ENCODE measurements around the gene ZFPM1.

Gene ZFPM1

DNA sequence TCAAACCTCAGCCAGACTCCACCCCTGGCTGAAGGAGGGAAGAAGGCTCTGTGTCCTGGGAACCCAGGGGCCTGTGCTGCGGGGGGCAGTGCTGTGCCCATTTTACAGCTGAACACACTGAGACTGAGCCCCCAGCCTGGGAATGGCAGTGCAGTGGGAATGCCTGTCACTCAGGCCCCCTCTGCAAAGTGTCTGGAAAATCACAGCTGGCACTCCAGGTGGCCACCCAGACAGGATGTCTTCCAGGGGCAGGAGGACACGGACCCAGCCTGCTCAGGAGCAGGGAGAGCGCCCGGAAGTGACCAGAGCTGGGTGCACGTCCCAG, 37.7 kb upstream of the ZFPM1 start:
- no peaks in the 10 kb centered on the region for H3K36me3 ChIP-seq (ENCODE audit: insufficient read depth, low read length)
- H3K4me3 ChIP-seq: no peak overlapping the region
- no peak overlapping the region for H3K9ac ChIP-seq (ENCODE audit: insufficient read length)
- DNase-seq (ENCODE audit: low read depth, low spot score): no peak
- TF ChIP-seq FOXP2 (optimal IDR thresholded peaks at IDR 0.05; ENCODE audit: control extremely low read depth, extremely low read length, insufficient read depth) (no peak), POLR2AphosphoS5 (IDR thresholded peaks at IDR 0.05; ENCODE audit: borderline replicate concordance, low read depth, low read length) (no peak), EZH2 (IDR thresholded peaks at IDR 0.05) (no peak)
- H3K9me3 ChIP-seq (ENCODE audit: low read depth, low read length): no peaks in the 10 kb centered on the region
- no peak overlapping the region for H3K27ac ChIP-seq

DNA sequence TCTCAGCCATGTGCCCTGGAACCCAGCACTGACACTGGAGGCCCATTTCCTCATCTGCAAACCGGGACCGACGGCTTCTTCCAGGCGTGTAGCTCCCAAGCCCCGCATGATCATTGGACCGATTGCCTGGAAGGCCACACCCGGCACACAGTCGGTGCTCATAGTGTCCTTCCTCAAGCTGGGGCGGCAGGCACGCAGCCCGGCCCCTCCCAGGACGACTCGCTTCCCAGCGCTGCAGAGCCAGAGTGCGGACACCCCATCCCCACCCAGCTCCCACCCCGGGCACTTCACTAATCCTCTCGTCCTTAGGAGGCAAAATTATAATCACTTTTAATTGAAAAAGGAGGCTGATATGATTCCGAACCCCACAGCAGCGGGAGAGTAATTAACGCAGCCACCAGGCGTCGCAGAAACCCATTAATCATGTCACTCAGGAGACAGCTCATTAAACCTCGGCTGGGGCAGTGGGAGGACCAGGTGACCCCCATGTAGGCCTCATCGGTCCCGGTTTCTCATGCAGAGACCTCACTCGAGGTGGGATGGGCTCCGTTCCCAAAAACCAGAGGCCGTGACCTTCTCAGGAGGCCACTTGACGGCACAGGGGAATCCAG, 37.3 kb upstream of the ZFPM1 start:
- no peaks in the 10 kb centered on the region for H3K9me3 ChIP-seq (ENCODE audit: low read depth, low read length)
- H3K27ac ChIP-seq: no peak overlapping the region
- no peak for DNase-seq (ENCODE audit: low read depth, low spot score)
- no peak overlapping the region for H3K9ac ChIP-seq (ENCODE audit: insufficient read length)
- no peak for TF ChIP-seq FOXP2 (optimal IDR thresholded peaks at IDR 0.05; ENCODE audit: control extremely low read depth, extremely low read length, insufficient read depth)
- H3K36me3 ChIP-seq (ENCODE audit: insufficient read depth, low read length): no peaks in the 10 kb centered on the region
- H3K4me3 ChIP-seq: no peak overlapping the region

DNA sequence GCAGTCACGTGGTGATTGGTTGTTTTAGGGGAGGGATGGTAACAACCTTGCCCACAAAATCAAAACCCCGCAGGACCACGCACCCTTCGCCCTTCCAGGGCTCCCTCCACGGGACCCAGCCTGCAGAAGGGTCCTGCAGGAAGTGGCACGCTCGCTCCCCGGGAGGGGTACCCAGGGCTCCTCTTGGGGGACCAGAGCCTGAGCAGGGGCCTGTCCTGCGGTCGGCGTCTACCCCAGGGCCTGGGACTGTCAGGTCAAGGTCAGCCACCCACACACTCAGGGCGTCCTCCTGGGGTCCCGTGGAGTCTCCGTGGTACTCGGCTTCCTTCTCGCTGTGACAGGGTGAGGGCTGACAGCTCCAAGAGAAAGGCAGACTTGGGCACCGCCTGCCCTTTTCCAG, 36.4 kb upstream of the ZFPM1 start:
- no peak overlapping the region for H3K4me3 ChIP-seq
- H3K27ac ChIP-seq: no peak overlapping the region
- H3K9ac ChIP-seq (ENCODE audit: insufficient read length): no peak overlapping the region
- no peaks in the 10 kb centered on the region for H3K9me3 ChIP-seq (ENCODE audit: low read depth, low read length)
- no peak for DNase-seq (ENCODE audit: low read depth, low spot score)
- no peak for TF ChIP-seq FOXP2 (optimal IDR thresholded peaks at IDR 0.05; ENCODE audit: control extremely low read depth, extremely low read length, insufficient read depth)
- no peak for TF ChIP-seq EZH2 (IDR thresholded peaks at IDR 0.05)
- no peak for TF ChIP-seq POLR2AphosphoS5 (IDR thresholded peaks at IDR 0.05; ENCODE audit: borderline replicate concordance, low read depth, low read length)
- no peaks in the 10 kb centered on the region for H3K36me3 ChIP-seq (ENCODE audit: insufficient read depth, low read length)

DNA sequence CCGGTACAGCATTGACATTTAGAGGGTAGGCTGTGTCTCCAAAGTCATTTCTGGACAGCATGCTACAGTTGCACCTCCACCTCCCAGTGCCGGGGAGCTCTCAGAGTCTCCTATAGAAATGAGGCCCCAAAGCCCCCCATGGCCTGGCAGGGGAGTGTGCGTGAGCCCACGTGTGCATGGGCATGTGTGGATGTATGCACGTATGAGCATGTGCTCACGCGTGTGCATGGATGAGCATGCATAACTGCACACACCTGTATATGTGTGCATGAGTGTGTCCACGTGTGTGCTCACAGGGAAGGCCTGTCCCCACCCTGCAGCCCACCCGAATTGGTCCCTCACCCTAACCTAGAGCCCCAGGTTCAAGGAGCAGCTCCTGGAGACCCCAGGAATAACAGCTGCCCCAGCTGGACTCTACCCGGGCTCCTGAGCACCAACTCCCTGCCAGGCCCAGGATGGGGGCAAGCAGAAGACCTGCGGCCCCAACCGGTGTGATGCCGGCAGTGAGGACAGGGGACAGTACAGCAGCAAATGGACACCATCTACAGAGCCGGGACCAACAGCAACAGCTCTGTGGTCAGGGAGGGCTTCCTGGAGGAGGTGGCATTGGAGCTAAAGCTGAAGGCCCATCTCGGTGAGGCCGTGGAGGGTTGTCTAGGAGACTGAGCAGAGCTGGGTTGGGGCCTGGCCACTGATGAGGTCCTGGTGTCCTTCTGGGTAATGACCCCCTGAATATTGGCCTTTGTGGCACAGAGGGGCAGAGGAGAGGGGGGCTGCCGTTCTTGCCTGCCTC, 35.2 kb upstream of the ZFPM1 start:
- Histone ChIP-seq H3K4me3 (no peak overlapping the region), H3K9ac (ENCODE audit: insufficient read length) (no peak overlapping the region), H3K9me3 (ENCODE audit: low read depth, low read length) (no peaks in the 10 kb centered on the region), H3K36me3 (ENCODE audit: insufficient read depth, low read length) (no peaks in the 10 kb centered on the region), H3K27ac (no peak overlapping the region)
- DNase-seq (ENCODE audit: low read depth, low spot score): no peak
- TF ChIP-seq FOXP2 (optimal IDR thresholded peaks at IDR 0.05; ENCODE audit: control extremely low read depth, extremely low read length, insufficient read depth) (no peak), EZH2 (IDR thresholded peaks at IDR 0.05) (no peak), POLR2AphosphoS5 (IDR thresholded peaks at IDR 0.05; ENCODE audit: borderline replicate concordance, low read depth, low read length) (no peak)

DNA sequence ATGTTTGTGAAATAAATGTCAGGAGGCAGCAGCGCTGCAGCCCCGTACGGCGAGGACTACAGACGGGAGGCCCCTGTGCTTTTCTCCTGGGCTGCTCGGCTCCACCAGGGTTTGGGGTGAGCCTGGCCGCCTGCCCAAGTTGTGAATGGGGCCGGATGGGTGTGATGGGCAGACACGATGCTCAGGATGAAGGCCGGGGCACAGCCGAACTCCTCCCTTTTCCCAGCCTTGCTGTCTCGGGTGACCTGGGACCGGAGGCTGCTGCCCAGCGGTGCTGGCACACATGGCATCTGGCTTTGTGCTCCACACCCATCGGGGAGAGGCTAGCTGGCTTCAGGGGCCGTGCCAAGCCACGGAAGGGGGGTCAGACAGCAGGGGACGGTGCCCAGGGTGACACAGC, 34.2 kb upstream of the ZFPM1 start:
- no peak overlapping the region for H3K4me3 ChIP-seq
- no peak overlapping the region for H3K9ac ChIP-seq (ENCODE audit: insufficient read length)
- H3K27ac ChIP-seq: no peak overlapping the region
- no peak for DNase-seq (ENCODE audit: low read depth, low spot score)
- TF ChIP-seq EZH2 (IDR thresholded peaks at IDR 0.05) (no peak), FOXP2 (optimal IDR thresholded peaks at IDR 0.05; ENCODE audit: control extremely low read depth, extremely low read length, insufficient read depth) (no peak), POLR2AphosphoS5 (IDR thresholded peaks at IDR 0.05; ENCODE audit: borderline replicate concordance, low read depth, low read length) (no peak)
- H3K36me3 ChIP-seq (ENCODE audit: insufficient read depth, low read length): no peaks in the 10 kb centered on the region
- H3K9me3 ChIP-seq (ENCODE audit: low read depth, low read length): no peaks in the 10 kb centered on the region

DNA sequence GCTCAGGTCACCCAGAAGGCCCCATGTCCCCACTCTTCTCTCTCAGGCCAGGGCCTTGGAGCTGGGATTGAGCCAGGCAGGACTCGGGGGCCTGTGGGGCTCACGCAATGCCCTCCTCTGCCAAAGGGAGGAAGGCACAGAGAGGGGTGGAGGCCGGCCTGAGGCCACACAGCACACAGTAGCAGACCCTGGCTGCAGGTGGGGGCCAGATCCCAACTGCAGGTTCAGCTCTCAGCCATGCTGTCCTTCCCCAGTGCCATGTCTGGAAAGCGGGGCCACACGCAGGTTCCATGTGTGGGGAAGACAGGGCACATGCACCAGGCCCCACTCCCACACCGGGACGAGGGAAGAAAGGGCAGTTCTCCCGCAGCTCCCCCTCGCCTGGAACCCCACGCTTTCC, 33.3 kb upstream of the ZFPM1 start:
- no peak for DNase-seq (ENCODE audit: low read depth, low spot score)
- Histone ChIP-seq H3K36me3 (ENCODE audit: insufficient read depth, low read length) (no peaks in the 10 kb centered on the region), H3K4me3 (no peak overlapping the region), H3K9ac (ENCODE audit: insufficient read length) (no peak overlapping the region), H3K9me3 (ENCODE audit: low read depth, low read length) (no peaks in the 10 kb centered on the region), H3K27ac (no peak overlapping the region)
- TF ChIP-seq POLR2AphosphoS5 (IDR thresholded peaks at IDR 0.05; ENCODE audit: borderline replicate concordance, low read depth, low read length): no peak
- TF ChIP-seq EZH2 (IDR thresholded peaks at IDR 0.05): no peak
- TF ChIP-seq FOXP2 (optimal IDR thresholded peaks at IDR 0.05; ENCODE audit: control extremely low read depth, extremely low read length, insufficient read depth): no peak

DNA sequence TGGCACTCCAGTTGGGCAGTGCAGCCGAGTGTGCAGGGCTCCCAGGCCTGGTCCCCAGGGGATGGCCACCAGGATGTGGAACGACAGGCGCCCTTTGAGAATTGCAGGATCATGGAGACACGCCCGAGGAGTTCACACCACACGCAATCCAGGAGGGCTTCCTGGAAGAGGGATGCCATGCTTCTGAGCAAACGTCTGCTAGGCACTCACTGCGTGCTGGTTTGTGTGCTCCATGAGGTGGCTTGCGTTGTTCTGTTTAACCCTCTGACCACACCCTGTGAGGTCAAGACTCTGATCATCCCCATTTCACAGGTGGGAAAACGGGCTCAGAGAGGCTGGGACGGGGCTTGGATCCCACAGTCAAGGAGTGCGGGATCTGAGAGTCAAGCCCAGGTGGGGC, 32.6 kb upstream of the ZFPM1 start:
- H3K9me3 ChIP-seq (ENCODE audit: low read depth, low read length): no peaks in the 10 kb centered on the region
- no peak overlapping the region for H3K9ac ChIP-seq (ENCODE audit: insufficient read length)
- DNase-seq (ENCODE audit: low read depth, low spot score): no peak
- no peaks in the 10 kb centered on the region for H3K36me3 ChIP-seq (ENCODE audit: insufficient read depth, low read length)
- TF ChIP-seq POLR2AphosphoS5 (IDR thresholded peaks at IDR 0.05; ENCODE audit: borderline replicate concordance, low read depth, low read length) (no peak), EZH2 (IDR thresholded peaks at IDR 0.05) (no peak), FOXP2 (optimal IDR thresholded peaks at IDR 0.05; ENCODE audit: control extremely low read depth, extremely low read length, insufficient read depth) (no peak)
- no peak overlapping the region for H3K4me3 ChIP-seq
- H3K27ac ChIP-seq: no peak overlapping the region

DNA sequence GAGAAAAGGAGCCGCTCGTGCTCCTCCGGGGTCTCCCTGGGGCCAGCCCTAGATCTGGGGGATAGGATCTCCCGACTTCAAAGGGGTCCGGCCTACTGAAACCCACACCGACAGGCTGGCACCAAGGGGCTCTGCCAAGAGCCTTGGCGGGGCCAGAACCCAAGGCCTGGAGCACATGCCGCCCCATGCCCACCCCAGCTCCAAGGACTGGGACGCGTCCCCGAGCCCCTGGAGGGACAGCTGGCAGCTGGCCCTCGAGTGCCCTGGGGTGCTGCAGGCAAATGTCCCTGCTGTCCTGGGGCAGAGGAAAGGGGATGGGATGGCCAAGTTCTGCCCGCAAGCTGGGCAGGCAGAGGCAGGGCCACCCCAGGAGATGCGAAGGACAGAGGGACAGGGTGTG, 31.8 kb upstream of the ZFPM1 start:
- no peak overlapping the region for H3K9ac ChIP-seq (ENCODE audit: insufficient read length)
- no peak overlapping the region for H3K27ac ChIP-seq
- H3K4me3 ChIP-seq: no peak overlapping the region
- H3K36me3 ChIP-seq (ENCODE audit: insufficient read depth, low read length): no peaks in the 10 kb centered on the region
- DNase-seq (ENCODE audit: low read depth, low spot score): no peak
- TF ChIP-seq POLR2AphosphoS5 (IDR thresholded peaks at IDR 0.05; ENCODE audit: borderline replicate concordance, low read depth, low read length): no peak
- TF ChIP-seq EZH2 (IDR thresholded peaks at IDR 0.05): no peak
- TF ChIP-seq FOXP2 (optimal IDR thresholded peaks at IDR 0.05; ENCODE audit: control extremely low read depth, extremely low read length, insufficient read depth): no peak
- no peaks in the 10 kb centered on the region for H3K9me3 ChIP-seq (ENCODE audit: low read depth, low read length)
